HFF-Myc (cell line): ENCODE measurements around the gene SLC11A2.

ENCODE experiments used
- DNase-seq: peaks from one replicate; pipeline ENCODE4 v3.0.0-alpha.2; 2011; ENCODE audit warnings: low read depth; ENCODE audit errors: extremely low read depth
- H3K4me3 ChIP-seq: replicated peaks from 2 replicates; pipeline ENCODE4 v1.5.1; 2011; ENCODE audit warnings: low read depth, mild to moderate bottlenecking, control low read depth, low read length
- TF ChIP-seq, protein P1 (sequence below): IDR thresholded peaks from 2 replicates; pipeline ENCODE4 v1.5.1; 2012; ENCODE audit warnings: mild to moderate bottlenecking, low read depth, low read length, control low read depth; ENCODE audit errors: missing control alignments

Gene SLC11A2

GRCh38 chr12:50929831-50930230 is 96.4 kb downstream of the SLC11A2 start:
- no peak for DNase-seq
- TF ChIP-seq, protein P1, sequence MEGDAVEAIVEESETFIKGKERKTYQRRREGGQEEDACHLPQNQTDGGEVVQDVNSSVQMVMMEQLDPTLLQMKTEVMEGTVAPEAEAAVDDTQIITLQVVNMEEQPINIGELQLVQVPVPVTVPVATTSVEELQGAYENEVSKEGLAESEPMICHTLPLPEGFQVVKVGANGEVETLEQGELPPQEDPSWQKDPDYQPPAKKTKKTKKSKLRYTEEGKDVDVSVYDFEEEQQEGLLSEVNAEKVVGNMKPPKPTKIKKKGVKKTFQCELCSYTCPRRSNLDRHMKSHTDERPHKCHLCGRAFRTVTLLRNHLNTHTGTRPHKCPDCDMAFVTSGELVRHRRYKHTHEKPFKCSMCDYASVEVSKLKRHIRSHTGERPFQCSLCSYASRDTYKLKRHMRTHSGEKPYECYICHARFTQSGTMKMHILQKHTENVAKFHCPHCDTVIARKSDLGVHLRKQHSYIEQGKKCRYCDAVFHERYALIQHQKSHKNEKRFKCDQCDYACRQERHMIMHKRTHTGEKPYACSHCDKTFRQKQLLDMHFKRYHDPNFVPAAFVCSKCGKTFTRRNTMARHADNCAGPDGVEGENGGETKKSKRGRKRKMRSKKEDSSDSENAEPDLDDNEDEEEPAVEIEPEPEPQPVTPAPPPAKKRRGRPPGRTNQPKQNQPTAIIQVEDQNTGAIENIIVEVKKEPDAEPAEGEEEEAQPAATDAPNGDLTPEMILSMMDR, result no peak
- H3K4me3 ChIP-seq, result no peak overlapping the region
